Cardiac muscle cell (in vitro differentiated cells and primary cell): ENCODE measurements around the gene ANKRD30A. TPM values are rescaled to one million over a fixed set of nuclear protein-coding genes. Genes with fewer than 3 reads are reported as not detected.
"Not testable (repeated sequence)": the region's sequence is repeated elsewhere in the genome, so short reads cannot be mapped to it uniquely, and the experiment has no call there.

Experiments
- DNase-seq, 2 donors: peaks; one replicate each; pipeline versions ENCODE4 v3.0.0 to v3.0.0-alpha.2; 2010 to 2017; ENCODE audit warnings: low read depth in 1 of 2, low spot score in 1 of 2
- H3K27ac ChIP-seq: fragments of 200-600 bp; sonication (generic); 2 replicates; pipeline ENCODE4 v1.5.1; 2016
- H3K27me3 ChIP-seq: fragments of 200-600 bp; sonication (generic); 2 replicates; pipeline ENCODE4 v1.6.0; 2016; ENCODE audit warnings: control low read depth
- H3K36me3 ChIP-seq: fragments of 200-600 bp; sonication (generic); 2 replicates; pipeline ENCODE4 v1.5.1; 2016; ENCODE audit warnings: control low read depth
- H3K4me1 ChIP-seq: fragments of 200-600 bp; sonication (generic); 2 replicates; pipeline ENCODE4 v1.8.1; 2017; ENCODE audit warnings: low read depth, mild to moderate bottlenecking, mixed run types
- H3K4me3 ChIP-seq: fragments of 200-600 bp; sonication (generic); 2 replicates; pipeline ENCODE4 v1.5.1; 2016; ENCODE audit warnings: mild to moderate bottlenecking
- H3K9me3 ChIP-seq: fragments of 200-600 bp; sonication (generic); 2 replicates; pipeline ENCODE4 v1.5.1; 2017; ENCODE audit warnings: low read depth, mild to moderate bottlenecking, control low read depth
- polyA plus RNA-seq: library from polyadenylated mRNA; unstranded; fragments of >200 nt; fragmentation: Nextera tagmentation; extraction: Ambion mirVana; gene quantifications from 2 replicates; pipeline ENCODE4 v1.2.1, GENCODE V29; 2016
- total RNA-seq: library from RNA; depleted of rRNA; stranded (reverse); fragments of >200 nt; gene quantifications from 2 replicates; pipeline ENCODE4 v1.2.3, GENCODE V29; 2016
- TF ChIP-seq, protein P1 (sequence below): IDR thresholded peaks from 2 replicates; pipeline ENCODE4 v1.5.1; 2012; ENCODE audit warnings: low read depth, mild to moderate bottlenecking, low read length

Gene ANKRD30A
- total and polyA plus RNA-seq, 2 experiments from 2014 or later, result not detected

DNA sequence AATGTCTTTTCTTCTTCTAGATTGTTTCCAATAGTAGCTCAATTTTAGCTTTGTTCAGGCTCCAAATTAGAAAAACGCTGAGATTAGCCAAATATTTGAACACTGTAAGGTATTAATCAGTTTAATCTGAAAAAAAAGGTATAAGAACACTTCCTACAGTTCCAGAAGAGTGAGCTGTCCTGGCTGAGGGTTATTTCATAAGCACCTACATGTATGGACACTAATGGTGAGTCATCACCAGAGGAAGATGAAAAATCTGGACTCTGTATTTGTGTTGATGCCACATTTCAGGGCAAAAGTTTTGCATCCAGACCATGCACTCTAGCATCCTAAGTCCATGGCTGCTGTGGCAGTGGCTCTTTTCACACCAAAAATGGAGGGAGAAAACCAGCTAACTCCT is 189.5 kb downstream of the ANKRD30A start:
- Histone ChIP-seq H3K4me1 (no peaks in the 10 kb centered on the region), H3K4me3 (no peak overlapping the region), H3K9me3 (peaks cover 3% of the 10 kb centered on the region), H3K27ac (no peak overlapping the region), H3K27me3 (no peaks in the 10 kb centered on the region), H3K36me3 (no peaks in the 10 kb centered on the region)
- no peak for DNase-seq
- TF ChIP-seq, protein P1, sequence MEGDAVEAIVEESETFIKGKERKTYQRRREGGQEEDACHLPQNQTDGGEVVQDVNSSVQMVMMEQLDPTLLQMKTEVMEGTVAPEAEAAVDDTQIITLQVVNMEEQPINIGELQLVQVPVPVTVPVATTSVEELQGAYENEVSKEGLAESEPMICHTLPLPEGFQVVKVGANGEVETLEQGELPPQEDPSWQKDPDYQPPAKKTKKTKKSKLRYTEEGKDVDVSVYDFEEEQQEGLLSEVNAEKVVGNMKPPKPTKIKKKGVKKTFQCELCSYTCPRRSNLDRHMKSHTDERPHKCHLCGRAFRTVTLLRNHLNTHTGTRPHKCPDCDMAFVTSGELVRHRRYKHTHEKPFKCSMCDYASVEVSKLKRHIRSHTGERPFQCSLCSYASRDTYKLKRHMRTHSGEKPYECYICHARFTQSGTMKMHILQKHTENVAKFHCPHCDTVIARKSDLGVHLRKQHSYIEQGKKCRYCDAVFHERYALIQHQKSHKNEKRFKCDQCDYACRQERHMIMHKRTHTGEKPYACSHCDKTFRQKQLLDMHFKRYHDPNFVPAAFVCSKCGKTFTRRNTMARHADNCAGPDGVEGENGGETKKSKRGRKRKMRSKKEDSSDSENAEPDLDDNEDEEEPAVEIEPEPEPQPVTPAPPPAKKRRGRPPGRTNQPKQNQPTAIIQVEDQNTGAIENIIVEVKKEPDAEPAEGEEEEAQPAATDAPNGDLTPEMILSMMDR, result no peak

DNA sequence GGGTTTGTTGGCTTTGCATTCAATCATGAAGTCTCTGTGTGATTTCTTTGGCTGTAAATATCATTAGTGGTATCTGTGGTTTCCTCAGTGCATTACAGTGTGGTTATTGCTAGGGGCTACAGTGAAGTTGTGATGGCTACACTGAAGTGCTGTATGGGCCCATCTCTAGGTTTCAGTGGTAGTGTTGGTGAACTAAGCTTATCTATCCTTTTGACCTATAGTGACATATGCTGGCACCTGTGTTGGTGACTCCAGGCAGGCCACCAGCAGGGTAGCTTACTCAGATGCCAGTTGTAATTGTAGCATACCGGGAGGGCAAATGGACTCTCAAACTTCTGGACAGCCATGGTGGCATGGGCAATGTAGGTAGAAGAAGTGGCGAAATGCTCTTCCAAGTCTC is 219.0 kb downstream of the ANKRD30A start:
- TF ChIP-seq, protein P1, result no peak
- Histone ChIP-seq H3K36me3 (no peaks in the 10 kb centered on the region), H3K4me3 (no peak overlapping the region), H3K9me3 (no peaks in the 10 kb centered on the region), H3K27me3 (no peaks in the 10 kb centered on the region), H3K4me1 (no peaks in the 10 kb centered on the region), H3K27ac (no peak overlapping the region)
- no peak for DNase-seq

DNA sequence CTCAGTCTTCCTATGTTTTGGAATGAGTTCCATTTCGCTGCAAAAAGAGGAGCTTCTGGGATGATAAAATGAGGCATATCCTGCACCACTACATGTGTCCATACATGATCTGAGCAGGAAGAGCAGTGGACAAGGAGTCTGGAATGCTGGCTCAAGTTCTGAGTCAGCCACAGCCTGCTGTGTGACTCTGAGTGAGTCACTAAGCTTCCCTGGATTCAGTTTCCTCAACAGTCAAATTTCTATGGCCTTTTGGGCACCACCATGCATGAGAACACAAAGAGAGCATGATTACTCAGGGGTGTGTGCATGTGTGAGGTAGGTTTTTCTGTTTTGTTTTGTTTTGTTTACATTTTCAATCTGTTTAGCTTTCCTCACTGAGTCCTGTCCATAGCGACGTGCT is 254.6 kb downstream of the ANKRD30A start:
- H3K36me3 ChIP-seq, result no peaks in the 10 kb centered on the region
- no peaks in the 10 kb centered on the region for H3K4me1 ChIP-seq
- no peaks in the 10 kb centered on the region for H3K27me3 ChIP-seq
- no peak overlapping the region for H3K27ac ChIP-seq
- no peaks in the 10 kb centered on the region for H3K9me3 ChIP-seq
- TF ChIP-seq, protein P1, result no peak
- no peak overlapping the region for H3K4me3 ChIP-seq
- no peak for DNase-seq

DNA sequence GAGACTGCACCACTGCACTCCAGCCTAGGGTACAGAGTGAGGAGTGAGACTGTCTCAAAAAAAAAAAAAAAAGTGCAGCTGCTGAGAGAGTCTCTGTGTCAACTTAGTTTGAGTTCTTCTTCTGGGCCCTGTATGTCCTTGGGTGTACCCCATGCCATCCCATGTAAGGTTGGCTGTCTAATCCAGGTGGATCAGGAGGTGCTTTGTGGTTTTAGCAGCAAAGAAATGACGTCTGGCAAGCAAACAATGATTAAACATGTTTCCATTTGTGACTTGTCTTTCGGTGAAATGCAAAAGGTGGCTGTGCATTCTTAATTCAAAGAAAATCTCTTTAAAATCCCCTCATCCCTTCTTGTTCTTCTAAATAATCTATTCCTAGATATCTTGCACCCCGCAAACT is 255.9 kb downstream of the ANKRD30A start:
- H3K27me3 ChIP-seq, result no peaks in the 10 kb centered on the region
- H3K36me3 ChIP-seq, result no peaks in the 10 kb centered on the region
- H3K27ac ChIP-seq, result no peak overlapping the region
- TF ChIP-seq, protein P1, result no peak
- H3K4me3 ChIP-seq, result no peak overlapping the region
- H3K4me1 ChIP-seq, result no peaks in the 10 kb centered on the region
- no peak for DNase-seq
- no peaks in the 10 kb centered on the region for H3K9me3 ChIP-seq

DNA sequence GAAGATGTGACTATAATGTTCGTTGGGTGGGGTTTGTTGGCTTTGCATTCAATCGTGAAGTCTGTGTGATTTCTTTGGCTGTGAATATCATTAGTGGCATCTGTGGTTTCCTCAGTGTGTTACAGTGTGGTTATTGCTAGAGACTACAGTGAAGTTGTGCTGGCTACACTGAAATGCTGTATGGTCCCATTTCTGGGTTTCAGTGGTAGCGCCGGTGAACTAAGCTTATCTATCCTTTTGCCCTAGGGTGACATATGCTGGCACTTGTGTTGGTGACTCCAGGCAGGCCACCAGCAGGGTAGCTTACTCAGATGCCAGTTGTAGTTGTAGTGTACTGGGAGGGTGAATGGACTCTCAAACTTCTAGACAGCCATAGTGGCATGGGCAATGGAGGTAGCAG is 259.5 kb downstream of the ANKRD30A start:
- Histone ChIP-seq H3K4me3 (no peak overlapping the region), H3K9me3 (no peaks in the 10 kb centered on the region), H3K27me3 (no peaks in the 10 kb centered on the region), H3K4me1 (no peaks in the 10 kb centered on the region), H3K27ac (no peak overlapping the region), H3K36me3 (no peaks in the 10 kb centered on the region)
- TF ChIP-seq, protein P1, result no peak
- DNase-seq, result no peak

DNA sequence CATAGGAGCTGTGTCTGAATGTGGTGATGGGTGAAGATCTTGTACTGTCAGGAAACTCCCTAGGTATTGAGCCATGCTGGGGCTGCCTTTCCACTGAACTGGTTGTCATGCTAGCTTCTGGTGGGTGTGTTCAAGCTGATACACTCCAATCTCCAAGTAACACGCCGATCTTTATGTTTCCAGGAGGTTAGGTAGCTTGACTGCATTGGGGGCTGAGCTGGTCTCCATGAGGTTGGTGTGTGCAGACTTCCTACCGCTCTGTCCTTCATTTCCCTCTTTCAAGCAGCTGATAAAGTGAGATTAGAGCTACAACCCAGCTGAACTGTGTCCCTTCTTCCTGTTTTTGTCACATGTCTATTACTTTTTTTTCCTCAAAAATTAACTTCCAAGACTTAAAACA is 265.5 kb downstream of the ANKRD30A start:
- Histone ChIP-seq H3K4me3 (no peak overlapping the region), H3K27me3 (no peaks in the 10 kb centered on the region), H3K4me1 (no peaks in the 10 kb centered on the region), H3K9me3 (no peaks in the 10 kb centered on the region), H3K27ac (no peak overlapping the region), H3K36me3 (no peaks in the 10 kb centered on the region)
- TF ChIP-seq, protein P1, result no peak
- DNase-seq, result no peak

DNA sequence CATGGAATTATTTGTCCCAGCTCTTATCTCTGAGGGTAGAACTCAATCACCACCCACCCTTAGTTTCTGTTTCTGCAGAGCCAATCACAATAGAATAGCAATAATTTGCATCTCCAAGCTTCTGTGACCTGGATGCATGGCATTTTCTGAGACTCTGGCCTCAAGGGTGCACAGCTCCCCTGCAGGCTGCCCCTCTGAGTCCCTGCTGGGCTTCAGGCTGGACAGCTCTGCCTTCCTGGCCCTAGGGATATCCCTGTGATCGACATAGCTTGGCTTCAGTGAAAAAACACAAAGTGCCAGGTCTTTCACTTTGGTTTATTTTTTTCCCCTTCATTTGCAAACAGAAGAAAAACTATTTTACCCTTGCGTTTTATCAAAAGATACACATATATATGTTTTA is 275.4 kb downstream of the ANKRD30A start:
- H3K36me3 ChIP-seq, H3K4me1 ChIP-seq, DNase-seq, H3K27me3 ChIP-seq, H3K9me3 ChIP-seq, H3K27ac ChIP-seq, H3K4me3 ChIP-seq: not testable (repeated sequence)
